ENCODE measurements around the gene HSPA1A.
"Not testable (repeated sequence)": the region's sequence is repeated elsewhere in the genome, so short reads cannot be mapped to it uniquely, and the experiment has no call there.

The HSPA1A gene

DNA sequence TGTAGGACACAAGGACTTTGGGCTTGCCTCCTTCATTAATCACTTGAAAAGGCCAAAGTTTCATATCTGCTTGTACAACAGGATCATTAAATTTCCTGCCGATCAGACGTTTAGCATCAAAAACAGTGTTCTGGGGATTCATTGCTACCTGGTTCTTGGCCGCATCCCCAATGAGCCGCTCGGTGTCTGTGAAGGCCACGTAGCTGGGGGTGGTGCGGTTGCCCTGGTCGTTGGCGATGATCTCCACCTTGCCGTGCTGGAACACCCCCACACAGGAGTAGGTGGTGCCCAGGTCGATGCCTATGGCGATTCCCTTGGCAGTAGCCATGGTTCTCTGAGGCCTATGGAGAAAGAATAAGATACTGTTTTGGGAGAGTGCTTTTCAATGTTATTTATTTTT, 3.7 kb upstream of the HSPA1A start:
- no peak for DNase-seq (ENCODE audit: low read depth)

- DNase-seq (ENCODE audit: low read depth), result no peak
Observed at GRCh38 chr6:31813465-31813849, 1.9 kb upstream of the HSPA1A start.

GRCh38 chr6:31814677-31815024, 692 bp upstream of the HSPA1A start:
- no peak for DNase-seq (ENCODE audit: low read depth)

DNA sequence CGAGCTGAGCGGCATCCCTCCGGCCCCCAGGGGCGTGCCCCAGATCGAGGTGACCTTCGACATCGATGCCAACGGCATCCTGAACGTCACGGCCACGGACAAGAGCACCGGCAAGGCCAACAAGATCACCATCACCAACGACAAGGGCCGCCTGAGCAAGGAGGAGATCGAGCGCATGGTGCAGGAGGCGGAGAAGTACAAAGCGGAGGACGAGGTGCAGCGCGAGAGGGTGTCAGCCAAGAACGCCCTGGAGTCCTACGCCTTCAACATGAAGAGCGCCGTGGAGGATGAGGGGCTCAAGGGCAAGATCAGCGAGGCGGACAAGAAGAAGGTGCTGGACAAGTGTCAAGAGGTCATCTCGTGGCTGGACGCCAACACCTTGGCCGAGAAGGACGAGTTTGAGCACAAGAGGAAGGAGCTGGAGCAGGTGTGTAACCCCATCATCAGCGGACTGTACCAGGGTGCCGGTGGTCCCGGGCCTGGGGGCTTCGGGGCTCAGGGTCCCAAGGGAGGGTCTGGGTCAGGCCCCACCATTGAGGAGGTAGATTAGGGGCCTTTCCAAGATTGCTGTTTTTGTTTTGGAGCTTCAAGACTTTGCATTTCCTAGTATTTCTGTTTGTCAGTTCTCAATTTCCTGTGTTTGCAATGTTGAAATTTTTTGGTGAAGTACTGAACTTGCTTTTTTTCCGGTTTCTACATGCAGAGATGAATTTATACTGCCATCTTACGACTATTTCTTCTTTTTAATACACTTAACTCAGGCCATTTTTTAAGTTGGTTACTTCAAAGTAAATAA, 2.0 kb downstream of the HSPA1A start:
- not testable (repeated sequence) for DNase-seq (ENCODE audit: low read depth)

GRCh38 chr6:31817929-31818511, 2.7 kb downstream of the HSPA1A start:
- not testable (repeated sequence) for DNase-seq (ENCODE audit: low read depth)

- DNase-seq (ENCODE audit: low read depth), result no peak
Observed at GRCh38 chr6:31819871-31820299, 4.5 kb downstream of the HSPA1A start.

DNA sequence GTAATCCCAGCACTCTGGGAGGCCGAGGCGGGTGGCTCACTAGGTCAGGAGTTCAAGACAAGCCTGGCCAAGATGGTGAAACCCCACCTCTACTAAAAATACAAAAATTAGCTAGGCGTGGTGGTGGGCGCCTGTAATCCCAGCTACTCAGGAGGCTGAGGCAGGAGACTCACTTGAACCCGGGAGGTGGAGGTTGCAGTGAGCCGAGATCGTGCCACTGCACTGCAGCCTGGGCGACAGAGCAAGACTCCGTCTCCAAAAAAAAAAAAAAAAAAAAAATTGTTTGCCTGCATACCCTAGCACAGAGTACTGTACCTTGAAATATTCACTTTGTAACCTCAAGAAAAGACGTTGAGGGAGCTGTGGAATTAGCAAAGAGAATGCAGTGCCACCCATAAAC, 5.1 kb downstream of the HSPA1A start:
- DNase-seq (ENCODE audit: low read depth), result not testable (repeated sequence)

DNA sequence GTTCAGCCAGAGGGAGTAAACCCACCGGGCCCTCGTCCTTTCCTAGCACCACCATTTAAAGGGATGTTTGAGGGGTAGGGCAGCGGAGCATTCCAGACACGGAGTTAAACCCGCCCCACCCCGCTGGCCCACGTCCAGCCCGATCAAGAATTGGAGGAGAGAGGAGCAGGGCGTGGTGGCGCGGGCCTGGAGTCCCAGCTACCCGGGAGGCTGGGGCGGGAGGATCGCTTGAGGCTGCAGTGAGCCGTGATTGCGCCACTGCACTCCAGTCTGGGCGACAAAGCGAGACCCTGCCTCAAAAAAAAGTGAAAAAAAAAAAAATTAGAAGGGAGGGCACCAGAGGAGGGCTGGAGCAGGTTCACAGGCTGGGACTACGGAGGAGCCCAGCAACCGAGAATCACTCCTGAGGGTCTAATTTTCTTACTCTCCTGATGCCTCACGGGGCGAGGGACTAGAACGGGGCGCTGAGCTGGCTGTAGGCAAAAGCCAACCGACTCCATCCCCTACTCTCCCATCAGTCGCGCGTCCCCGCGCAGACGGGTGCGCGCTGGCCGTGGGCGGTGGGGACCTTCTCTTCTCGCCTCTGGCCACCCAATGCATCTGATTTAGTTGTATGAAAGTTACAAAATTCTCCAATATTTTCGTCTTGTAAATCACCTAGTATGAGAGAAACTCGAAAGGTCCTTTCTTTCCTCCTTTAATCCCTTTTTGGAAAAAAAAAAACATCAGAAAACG, 6.1 kb downstream of the HSPA1A start:
- DNase-seq (ENCODE audit: low read depth), result no peak

- peak; percentile 67 for DNase-seq (ENCODE audit: low read depth)
Observed at GRCh38 chr6:31822036-31822821, 6.9 kb downstream of the HSPA1A start.

GRCh38 chr6:31823592-31824196, 8.4 kb downstream of the HSPA1A start:
- DNase-seq (ENCODE audit: low read depth), result not testable (repeated sequence)

DNA sequence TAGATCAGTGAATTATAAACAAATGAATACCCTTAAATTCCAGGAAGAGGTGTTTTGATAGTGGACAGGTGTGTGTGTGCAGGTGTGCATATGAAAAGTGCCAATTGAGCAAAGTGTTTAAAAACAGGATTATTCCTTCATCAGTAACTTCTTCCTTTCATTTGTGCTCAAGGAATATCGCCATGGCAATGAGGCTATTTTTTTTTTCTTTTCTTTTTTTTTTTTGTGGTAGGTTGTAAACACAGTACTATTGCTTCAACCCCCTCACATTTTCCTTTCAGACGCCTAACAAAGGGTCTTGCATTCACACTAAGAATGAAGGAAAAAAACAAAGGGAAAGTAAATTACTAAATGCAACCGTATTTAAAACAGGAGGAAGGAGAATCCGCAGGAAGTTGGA, 10.2 kb downstream of the HSPA1A start:
- DNase-seq (ENCODE audit: low read depth), result no peak

GRCh38 chr6:31826793-31827285, 11.5 kb downstream of the HSPA1A start:
- no peak for DNase-seq (ENCODE audit: low read depth)

DNA sequence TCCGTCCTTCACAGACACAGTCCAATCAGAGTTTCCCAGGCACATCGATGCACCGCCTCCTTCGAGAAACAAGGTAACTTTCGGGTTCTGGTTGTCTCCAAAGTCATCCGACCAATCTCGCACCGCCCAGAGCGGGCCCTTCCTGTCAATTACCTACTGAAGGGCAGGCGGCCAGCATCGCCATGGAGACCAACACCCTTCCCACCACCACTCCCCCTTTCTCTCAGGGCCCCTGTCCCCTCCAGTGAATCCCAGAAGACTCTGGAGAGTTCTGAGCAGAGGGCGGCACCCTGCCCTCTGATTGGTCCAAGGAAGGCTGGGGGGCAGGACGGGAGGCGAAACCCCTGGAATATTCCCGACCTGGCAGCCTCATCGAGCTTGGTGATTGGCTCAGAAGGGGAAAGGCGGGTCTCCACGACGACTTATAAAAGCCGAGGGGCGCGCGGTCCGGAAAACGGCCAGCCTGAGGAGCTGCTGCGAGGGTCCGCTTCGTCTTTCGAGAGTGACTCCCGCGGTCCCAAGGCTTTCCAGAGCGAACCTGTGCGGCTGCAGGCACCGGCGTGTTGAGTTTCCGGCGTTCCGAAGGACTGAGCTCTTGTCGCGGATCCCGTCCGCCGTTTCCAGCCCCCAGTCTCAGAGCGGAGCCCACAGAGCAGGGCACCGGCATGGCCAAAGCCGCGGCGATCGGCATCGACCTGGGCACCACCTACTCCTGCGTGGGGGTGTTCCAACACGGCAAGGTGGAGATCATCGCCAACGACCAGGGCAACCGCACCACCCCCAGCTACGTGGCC, 12.1 kb downstream of the HSPA1A start, which contains the start of gene HSPA1B:
HSPA1B (plus strand) TSS at position 453 of the 794 bp plus-strand sequence; CDS start at position 666, 213 bp downstream.
- DNase-seq (ENCODE audit: low read depth), result peak; percentile 98

DNA sequence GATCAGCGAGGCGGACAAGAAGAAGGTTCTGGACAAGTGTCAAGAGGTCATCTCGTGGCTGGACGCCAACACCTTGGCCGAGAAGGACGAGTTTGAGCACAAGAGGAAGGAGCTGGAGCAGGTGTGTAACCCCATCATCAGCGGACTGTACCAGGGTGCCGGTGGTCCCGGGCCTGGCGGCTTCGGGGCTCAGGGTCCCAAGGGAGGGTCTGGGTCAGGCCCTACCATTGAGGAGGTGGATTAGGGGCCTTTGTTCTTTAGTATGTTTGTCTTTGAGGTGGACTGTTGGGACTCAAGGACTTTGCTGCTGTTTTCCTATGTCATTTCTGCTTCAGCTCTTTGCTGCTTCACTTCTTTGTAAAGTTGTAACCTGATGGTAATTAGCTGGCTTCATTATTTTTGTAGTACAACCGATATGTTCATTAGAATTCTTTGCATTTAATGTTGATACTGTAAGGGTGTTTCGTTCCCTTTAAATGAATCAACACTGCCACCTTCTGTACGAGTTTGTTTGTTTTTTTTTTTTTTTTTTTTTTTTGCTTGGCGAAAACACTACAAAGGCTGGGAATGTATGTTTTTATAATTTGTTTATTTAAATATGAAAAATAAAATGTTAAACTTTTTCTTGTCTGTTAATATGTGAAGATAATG, 14.4 kb downstream of the HSPA1A start:
- no peak for DNase-seq (ENCODE audit: low read depth)

- DNase-seq (ENCODE audit: low read depth), result no peak
Observed at GRCh38 chr6:31830886-31831335, 15.6 kb downstream of the HSPA1A start.

GRCh38 chr6:31831350-31832215, 16.2 kb downstream of the HSPA1A start:
- DNase-seq (ENCODE audit: low read depth), result no peak

- DNase-seq (ENCODE audit: low read depth), result no peak
Observed at GRCh38 chr6:31834367-31835250, 19.3 kb downstream of the HSPA1A start.

DNA sequence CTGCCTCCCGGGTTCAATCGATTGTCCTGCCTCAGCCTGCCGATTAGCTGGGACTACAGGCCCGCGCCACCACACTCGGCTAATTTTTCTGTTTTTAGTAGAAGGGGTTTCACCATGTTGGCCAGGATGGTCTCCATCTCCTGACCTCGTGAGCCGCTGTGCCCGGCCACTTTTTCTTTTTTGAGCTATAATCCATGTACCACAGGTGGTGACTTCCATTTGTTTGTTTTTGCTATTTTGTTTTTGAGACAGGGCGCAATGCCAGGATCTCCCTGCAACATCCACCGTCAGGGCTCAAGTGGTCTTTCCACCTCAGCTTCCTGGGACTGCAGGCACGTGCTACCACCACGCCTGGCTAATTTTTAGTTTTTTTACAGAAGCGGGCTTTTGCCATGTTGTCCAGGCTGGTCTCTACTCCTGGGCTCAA, 20.7 kb downstream of the HSPA1A start:
- no peak for DNase-seq (ENCODE audit: low read depth)

Data from CMK (cell line).